ENCODE results near the gene PSMC3.

DNA sequence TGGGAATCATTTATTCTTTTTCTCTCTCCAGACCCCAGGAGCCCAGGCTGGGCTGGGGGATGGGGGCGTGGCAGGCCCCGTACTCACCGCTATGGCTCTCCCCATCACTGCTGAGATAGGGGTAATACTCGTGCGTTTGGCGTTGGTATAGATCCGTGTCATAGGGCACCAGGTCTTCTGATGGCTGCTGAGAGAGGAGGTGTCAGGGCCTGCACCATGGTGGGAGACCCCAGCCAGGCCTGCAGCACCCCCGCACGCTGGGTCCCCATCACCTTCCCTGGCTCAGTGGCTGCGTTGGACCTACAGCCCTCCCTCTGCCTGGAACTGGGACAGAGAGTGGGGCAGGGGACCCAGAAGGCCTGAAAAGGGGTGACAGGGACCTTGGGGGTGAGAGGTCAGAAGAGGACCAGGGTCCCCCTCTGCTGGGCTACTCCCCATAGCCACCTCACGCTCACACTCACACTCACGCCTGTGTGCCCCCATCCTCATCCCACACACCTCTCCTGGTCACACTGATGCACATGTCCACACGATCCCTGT is 50.6 kb downstream of the PSMC3 start:
- TF ChIP-seq POLR2A (IDR thresholded peaks at IDR 0.05; ENCODE audit: insufficient read depth in 1 of 2, low read depth in 2 of 2, low read length in 2 of 2) (no peak), ZNF709 (CRISPR knock-in tag; IDR thresholded peaks at IDR 0.05) (no peak), MIER3 (CRISPR knock-in tag; IDR thresholded peaks at IDR 0.05; ENCODE audit: borderline replicate concordance) (no peak), GATAD2A (CRISPR knock-in tag; IDR thresholded peaks at IDR 0.05) (no peak), YY1 (IDR thresholded peaks at IDR 0.05; ENCODE audit: insufficient read depth, insufficient replicate concordance, low read depth, low read length) (no peak), ATF1 (CRISPR knock-in tag; IDR thresholded peaks at IDR 0.05) (no peak), EP300 (IDR thresholded peaks at IDR 0.05; ENCODE audit: low read depth in 2 of 2, low read length in 2 of 2) (no peak), EP300 (CRISPR knock-in tag; IDR thresholded peaks at IDR 0.05; ENCODE audit: borderline replicate concordance) (no peak), NCOA2 (CRISPR knock-in tag; IDR thresholded peaks at IDR 0.05) (no peak), YEATS2 (CRISPR knock-in tag; IDR thresholded peaks at IDR 0.05; ENCODE audit: borderline replicate concordance) (no peak), ZNF138 (CRISPR knock-in tag; IDR thresholded peaks at IDR 0.05; ENCODE audit: low read depth) (no peak), ZNF251 (CRISPR knock-in tag; IDR thresholded peaks at IDR 0.05) (no peak)
- TF ChIP-seq, protein P1, sequence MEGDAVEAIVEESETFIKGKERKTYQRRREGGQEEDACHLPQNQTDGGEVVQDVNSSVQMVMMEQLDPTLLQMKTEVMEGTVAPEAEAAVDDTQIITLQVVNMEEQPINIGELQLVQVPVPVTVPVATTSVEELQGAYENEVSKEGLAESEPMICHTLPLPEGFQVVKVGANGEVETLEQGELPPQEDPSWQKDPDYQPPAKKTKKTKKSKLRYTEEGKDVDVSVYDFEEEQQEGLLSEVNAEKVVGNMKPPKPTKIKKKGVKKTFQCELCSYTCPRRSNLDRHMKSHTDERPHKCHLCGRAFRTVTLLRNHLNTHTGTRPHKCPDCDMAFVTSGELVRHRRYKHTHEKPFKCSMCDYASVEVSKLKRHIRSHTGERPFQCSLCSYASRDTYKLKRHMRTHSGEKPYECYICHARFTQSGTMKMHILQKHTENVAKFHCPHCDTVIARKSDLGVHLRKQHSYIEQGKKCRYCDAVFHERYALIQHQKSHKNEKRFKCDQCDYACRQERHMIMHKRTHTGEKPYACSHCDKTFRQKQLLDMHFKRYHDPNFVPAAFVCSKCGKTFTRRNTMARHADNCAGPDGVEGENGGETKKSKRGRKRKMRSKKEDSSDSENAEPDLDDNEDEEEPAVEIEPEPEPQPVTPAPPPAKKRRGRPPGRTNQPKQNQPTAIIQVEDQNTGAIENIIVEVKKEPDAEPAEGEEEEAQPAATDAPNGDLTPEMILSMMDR (CRISPR knock-in tag; IDR thresholded peaks at IDR 0.05), result no peak
- TF ChIP-seq, protein P2, sequence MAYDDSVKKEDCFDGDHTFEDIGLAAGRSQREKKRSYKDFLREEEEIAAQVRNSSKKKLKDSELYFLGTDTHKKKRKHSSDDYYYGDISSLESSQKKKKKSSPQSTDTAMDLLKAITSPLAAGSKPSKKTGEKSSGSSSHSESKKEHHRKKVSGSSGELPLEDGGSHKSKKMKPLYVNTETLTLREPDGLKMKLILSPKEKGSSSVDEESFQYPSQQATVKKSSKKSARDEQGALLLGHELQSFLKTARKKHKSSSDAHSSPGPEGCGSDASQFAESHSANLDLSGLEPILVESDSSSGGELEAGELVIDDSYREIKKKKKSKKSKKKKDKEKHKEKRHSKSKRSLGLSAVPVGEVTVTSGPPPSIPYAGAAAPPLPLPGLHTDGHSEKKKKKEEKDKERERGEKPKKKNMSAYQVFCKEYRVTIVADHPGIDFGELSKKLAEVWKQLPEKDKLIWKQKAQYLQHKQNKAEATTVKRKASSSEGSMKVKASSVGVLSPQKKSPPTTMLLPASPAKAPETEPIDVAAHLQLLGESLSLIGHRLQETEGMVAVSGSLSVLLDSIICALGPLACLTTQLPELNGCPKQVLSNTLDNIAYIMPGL (CRISPR knock-in tag; IDR thresholded peaks at IDR 0.05; ENCODE audit: borderline replicate concordance in 1 of 2, low read depth in 1 of 2), result no peak
- TF ChIP-seq, protein P3, sequence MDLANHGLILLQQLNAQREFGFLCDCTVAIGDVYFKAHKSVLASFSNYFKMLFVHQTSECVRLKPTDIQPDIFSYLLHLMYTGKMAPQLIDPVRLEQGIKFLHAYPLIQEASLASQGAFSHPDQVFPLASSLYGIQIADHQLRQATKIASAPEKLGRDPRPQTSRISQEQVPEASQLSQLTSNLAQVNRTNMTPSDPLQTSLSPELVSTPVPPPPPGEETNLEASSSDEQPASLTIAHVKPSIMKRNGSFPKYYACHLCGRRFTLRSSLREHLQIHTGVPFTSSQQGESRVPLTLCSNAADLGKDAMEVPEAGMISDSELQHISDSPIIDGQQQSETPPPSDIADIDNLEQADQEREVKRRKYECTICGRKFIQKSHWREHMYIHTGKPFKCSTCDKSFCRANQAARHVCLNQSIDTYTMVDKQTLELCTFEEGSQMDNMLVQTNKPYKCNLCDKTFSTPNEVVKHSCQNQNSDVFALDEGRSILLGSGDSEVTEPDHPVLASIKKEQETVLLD (CRISPR knock-in tag; IDR thresholded peaks at IDR 0.05; ENCODE audit: low read depth), result no peak
